Embryonic facial prominence (tissue), 1 donor: ENCODE data around the gene CEP89.
"Not testable (repeated sequence)": the region's sequence is repeated elsewhere in the genome, so short reads cannot be mapped to it uniquely, and the experiment has no call there.

Experiments used
- DNase-seq: peaks from one replicate; pipeline ENCODE4 v3.0.0-alpha.2; 2016; ENCODE audit errors: extremely low spot score

The CEP89 gene

DNA sequence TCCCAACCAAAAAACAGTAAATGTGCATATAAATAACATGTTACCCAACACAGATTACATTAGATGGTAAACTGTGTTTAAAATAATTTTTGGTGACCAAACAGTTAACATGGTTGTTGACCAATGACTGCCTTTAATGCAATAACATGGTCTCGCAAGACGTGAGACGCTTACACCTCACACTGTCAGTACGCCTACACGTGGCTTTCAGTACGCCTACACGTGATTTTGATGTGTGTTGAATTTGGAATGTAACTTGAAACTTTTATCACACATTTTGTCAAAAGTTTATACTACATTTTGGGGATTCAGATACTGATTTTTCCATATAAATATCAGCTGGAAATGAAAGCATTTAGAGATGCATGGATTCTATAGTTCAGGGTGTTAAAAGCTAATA, 134.2 kb downstream of the CEP89 start:
- no peak for DNase-seq

DNA sequence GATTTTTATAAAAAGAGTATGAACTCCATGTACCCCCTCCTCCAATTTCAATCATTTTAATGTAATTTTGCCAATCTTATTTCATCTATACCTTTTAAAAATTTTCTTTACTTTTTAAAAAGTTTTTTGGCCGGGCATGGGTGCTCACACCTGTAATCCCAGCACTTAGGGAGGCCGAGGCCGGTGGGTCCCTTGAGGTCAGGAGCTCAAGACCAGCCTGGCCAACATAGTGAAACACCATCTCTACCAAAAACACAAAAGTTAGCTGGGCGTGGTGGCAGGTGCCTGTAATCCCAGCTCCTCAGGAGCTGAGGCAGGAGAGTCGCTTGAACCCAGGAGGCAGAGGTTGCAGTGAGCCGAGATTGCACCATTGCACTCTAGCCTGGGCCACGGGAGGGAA, 138.4 kb downstream of the CEP89 start:
- DNase-seq = not testable (repeated sequence)

DNA sequence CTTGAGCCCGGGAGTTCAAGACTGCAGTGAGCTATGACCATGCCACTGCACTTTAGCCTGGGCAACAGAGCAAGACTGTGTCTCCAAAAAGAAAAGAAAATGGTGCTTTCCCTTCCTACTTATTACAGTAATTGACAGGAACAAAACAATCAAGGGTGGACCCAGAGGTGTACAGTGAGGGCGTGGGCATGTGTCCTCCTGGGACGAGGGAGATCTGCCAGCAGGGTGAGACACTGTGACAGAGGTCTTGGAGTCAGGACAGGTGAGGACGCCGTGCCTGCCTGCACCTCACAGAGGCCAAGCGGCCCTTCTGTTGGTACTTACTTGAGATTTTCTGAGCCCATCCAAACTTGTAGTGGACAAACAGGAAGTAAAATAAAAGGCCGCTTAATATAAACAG, 138.9 kb downstream of the CEP89 start:
- not testable (repeated sequence) for DNase-seq

DNA sequence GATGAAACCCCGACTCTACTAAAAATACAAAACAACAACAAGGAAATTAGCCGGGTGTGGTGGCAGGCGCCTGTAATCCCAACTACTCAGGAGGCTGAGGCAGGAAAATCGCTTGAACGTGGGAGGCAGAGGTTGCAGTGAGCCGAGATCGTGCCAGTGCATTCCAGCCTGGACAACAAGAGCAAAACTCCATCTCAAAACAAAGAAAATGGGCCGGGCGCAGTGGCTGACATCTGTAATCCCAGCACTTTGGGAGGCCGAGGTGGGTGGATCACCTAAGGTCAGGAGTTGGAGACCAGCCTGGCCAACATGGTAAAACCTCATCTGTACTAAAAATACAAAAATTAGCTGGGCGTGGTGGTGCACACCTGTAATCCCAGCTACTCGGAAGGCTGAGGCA, 139.7 kb downstream of the CEP89 start:
- DNase-seq = not testable (repeated sequence)

DNA sequence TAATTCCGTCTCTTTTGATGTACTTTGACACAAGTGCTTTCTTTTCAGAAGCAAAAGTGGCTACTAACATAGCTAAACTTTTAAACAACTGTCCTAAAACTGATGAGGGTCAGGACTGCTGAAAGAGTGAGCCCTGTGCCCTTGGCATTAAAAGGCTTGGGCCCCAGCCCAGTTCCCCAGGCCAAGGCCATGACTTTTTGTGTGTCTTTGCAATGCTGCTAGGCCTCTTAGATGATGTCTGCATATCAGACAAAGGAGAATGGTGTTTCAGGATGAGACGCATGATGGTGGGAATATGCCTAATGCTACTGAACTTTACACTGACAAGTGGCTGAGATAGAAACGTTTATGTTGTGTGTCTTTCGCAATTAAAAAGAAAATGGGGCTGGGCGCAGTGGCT, 140.1 kb downstream of the CEP89 start:
- no peak for DNase-seq

DNA sequence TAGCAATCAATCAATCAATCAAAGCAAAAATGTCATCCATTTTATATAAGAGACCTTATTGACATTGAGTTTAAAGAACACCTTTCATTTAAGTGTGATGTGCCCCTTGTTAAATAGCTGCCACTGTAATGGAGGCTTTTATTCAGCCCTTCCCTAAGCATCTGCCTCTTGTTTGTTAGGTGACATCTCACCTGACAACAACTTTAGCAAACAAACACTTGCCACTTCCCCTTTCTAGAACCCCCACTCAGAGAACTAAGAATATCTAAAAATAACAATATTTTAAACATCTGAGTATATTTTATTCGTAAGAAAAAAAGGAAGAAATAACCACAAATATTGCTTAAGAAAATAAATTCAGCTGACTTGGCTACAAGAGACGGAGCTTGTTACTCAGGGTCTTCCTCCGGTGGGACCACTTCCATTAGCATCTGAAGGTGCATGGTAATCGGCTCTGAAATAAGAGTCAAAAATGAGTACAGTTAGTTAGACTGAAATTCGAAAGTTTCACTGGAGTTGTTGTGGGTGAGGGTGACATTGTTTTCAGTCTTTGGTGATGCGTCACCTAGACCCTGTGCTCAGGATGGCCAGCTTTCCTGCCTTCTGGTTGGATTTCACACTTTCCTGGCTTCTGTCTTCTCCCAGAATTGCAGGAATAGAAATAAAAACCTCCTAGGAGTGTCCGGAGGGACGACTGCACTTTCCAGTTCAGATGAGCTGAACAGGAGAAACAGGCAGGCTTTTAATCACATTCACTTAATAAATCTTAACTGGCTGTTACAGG, 141.3 kb downstream of the CEP89 start:
- no peak for DNase-seq

DNA sequence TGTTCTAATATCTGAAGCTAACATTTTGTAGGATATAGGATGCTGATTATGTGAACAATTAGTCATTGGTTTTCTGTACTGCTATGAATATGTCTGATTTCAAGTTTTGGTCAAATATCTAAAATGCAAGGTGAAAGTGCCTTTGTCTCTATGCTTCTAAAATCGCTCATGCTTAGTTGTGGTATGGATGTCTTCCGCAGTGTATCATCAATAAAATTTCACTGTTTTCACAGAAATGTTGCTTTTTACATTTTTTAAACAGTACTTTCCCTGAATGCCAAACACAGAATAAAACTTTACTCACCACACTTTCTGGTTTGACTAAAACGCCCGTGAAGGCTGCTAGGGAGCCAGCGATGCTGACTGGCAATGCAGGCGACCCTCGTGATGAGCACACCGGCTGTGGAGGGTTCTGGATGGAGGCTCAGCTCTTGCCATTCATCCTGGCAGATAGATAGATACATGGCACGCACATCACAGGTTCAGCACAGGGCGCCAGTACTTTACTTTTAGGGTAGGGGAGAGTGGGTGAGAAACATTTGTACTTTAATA, 142.3 kb downstream of the CEP89 start:
- DNase-seq = no peak

DNA sequence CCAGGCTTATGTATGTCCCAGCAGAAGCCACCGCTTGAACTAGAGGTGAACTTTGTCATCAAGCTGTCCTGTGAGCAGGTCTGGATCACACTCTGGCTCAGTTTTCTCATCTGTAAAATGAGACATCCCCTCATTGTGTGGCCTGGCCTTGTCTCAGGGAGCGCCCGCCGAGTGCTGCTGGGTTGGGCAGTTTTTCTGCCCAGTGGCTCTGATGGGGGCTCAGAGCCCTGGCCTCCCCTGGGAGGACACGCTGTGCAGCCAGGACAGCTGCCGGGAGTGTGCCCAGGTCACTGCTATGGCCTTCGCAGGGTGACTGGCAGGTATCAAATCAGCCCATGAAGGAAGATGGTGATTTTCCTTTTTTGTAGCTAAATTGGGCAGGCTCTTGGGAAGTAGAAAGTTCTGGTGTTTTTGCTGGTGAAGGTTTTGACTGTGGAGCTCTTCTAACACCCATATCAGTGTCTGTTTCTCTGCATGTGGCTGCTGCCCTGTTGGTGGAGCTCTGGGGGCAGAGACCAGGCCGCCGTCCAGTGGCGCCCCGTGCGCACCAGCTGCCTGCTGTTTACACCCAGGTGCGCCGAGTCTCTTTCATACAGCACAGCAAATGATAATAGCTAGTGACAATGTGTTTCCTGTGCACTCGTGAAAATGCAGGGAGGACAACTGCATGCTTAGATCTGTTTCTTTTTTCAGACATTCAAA, 143.0 kb downstream of the CEP89 start:
- DNase-seq = no peak

DNA sequence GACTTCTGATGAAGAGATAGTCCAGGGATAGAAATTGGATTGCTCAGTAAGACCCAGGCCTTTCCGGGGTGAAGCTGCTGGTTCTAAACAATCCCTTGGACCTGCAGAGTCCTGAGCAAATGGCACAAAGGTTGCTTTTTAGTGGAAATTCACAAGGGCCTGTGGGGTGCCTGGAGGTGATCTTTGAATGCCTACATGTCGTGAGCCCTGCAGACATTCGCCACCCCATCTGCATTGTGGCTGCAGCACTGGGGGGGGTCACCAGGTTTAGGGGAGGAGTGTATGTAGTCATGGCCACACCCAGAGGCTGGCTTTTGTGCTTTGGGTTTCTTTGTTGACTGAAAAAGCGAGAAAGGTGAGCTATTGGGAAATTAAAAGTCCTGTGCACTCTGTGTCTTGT, 143.6 kb downstream of the CEP89 start:
- no peak for DNase-seq
